Subcutaneous abdominal adipose tissue (tissue), 5 donors: Measurements from ENCODE around the gene ACSF2.
"Not testable (repeated sequence)": the region's sequence is repeated elsewhere in the genome, so short reads cannot be mapped to it uniquely, and the experiment has no call there.

Experiments used
- H3K27ac ChIP-seq: one replicate; pipeline ENCODE4 v1.7.0; 2013; ENCODE audit warnings: low read depth, mild to moderate bottlenecking, inconsistent platforms, low read length, moderate library complexity
- H3K27me3 ChIP-seq, 5 donors: one replicate each; pipeline ENCODE4 v1.7.0; 2013; ENCODE audit warnings: low read length in 5 of 5, inconsistent platforms in 1 of 5; ENCODE audit not compliant: control insufficient read depth in 5 of 5, insufficient read depth in 4 of 5
- H3K36me3 ChIP-seq, 5 donors: one replicate each; pipeline ENCODE4 v1.7.0; 2013; ENCODE audit warnings: low read length in 5 of 5; ENCODE audit not compliant: control insufficient read depth in 5 of 5, insufficient read depth in 5 of 5
- H3K4me1 ChIP-seq, 5 donors: one replicate each; pipeline ENCODE4 v1.7.0; 2013; ENCODE audit warnings: low read length in 5 of 5, mild to moderate bottlenecking in 3 of 5, moderate library complexity in 1 of 5; ENCODE audit not compliant: control insufficient read depth in 5 of 5, insufficient read depth in 5 of 5
- H3K4me3 ChIP-seq, 5 donors: one replicate each; pipeline ENCODE4 v1.7.0; 2013; ENCODE audit warnings: low read length in 5 of 5, low read depth in 1 of 5
- H3K9ac ChIP-seq, 5 donors: one replicate each; pipeline ENCODE4 v1.7.0; 2013; ENCODE audit warnings: low read length in 5 of 5, mild to moderate bottlenecking in 4 of 5, moderate library complexity in 3 of 5
- H3K9me3 ChIP-seq, 5 donors: one replicate each; pipeline ENCODE4 v1.7.0; 2013; ENCODE audit warnings: low read length in 5 of 5; ENCODE audit not compliant: control insufficient read depth in 5 of 5
- donor health status: healthy.
- donor health status: healthy.
- donor health status: healthy.
- donor health status: healthy.
- donor health status: healthy.

ACSF2 gene

DNA sequence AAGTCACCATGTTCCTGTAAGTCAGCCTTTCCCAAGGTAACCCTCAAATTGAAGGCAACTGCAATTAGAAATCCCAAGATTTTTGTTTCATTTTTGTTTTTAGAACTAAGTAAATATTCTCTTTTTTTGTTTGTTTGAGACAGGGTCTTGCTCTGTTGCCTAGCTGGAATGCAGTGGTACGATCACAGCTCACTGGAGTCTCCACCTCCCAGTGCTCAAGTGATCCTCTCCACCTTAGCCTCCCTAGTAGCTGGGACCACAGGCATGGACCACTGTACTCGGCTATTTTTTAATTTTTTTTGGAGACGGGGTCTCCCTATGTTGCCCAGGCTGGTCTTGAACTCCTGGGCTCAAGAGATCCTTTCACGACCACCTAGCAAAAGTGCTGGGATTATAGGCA, 18.1 kb upstream of the ACSF2 start:
- H3K36me3 ChIP-seq, result no peaks in the 10 kb centered on the region
- H3K9ac ChIP-seq, result no peak overlapping the region
- no peaks in the 10 kb centered on the region for H3K27me3 ChIP-seq
- H3K9me3 ChIP-seq, result no peaks in the 10 kb centered on the region
- peaks cover 0 to 5% (median 0%) of the 10 kb centered on the region in 5 donors for H3K4me1 ChIP-seq
- no peak overlapping the region for H3K27ac ChIP-seq
- no peak overlapping the region for H3K4me3 ChIP-seq

GRCh38 chr17:50412188-50412732, 13.8 kb upstream of the ACSF2 start:
- Histone ChIP-seq H3K9ac (no peak overlapping the region), H3K4me3 (no peak overlapping the region), H3K27me3 (no peaks in the 10 kb centered on the region), H3K4me1 (no peaks in the 10 kb centered on the region), H3K9me3 (no peaks in the 10 kb centered on the region), H3K36me3 (no peaks in the 10 kb centered on the region), H3K27ac (no peak overlapping the region)

DNA sequence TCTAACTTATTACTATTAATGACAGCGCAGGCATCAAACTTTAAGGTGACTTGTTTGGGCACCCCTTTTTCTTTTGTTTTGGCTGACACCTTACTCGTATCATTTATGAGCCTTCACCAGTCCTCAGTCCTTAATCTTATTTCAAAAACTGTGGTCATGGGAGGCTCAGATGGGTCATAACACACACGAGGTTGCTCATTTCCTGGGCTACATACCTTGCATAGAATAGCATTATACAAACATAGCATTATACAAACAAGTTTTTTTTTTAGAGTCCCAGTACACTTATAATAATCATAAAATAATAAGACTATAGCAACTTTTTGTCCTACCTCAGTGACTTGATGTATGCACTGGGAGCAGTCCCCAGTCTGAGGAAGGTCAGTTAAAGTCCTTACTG, 11.2 kb upstream of the ACSF2 start:
- H3K36me3 ChIP-seq, result no peaks in the 10 kb centered on the region
- H3K9me3 ChIP-seq, result no peaks in the 10 kb centered on the region
- H3K4me1 ChIP-seq, result no peaks in the 10 kb centered on the region
- H3K9ac ChIP-seq, result no peak overlapping the region
- H3K27ac ChIP-seq, result no peak overlapping the region
- no peaks in the 10 kb centered on the region for H3K27me3 ChIP-seq
- no peak overlapping the region for H3K4me3 ChIP-seq

DNA sequence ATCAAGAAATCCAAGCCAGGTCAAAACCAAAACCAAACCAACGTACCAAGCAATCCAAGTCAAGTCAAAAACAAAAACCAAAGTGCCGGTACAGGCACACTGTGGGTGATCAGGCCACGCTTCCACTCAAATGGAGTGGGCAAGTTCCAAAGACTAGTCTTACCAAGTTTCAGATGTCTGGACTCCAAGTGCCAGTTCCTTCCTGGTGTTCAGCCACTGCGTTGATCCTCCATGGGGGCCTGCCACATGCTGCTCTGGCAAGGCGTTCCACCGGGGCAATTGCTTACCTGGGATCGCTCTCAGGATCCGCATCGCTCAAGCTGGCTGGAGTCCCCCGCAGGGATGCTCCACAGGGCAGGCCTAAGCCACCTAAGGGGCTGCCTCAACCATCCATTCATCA, 6.4 kb upstream of the ACSF2 start:
- H3K27ac ChIP-seq, H3K27me3 ChIP-seq, H3K36me3 ChIP-seq, H3K9me3 ChIP-seq, H3K4me3 ChIP-seq, H3K9ac ChIP-seq: not testable (repeated sequence)
- H3K4me1 ChIP-seq, result peaks cover 8 to 34% (median 29%) of the 10 kb centered on the region in 5 donors

DNA sequence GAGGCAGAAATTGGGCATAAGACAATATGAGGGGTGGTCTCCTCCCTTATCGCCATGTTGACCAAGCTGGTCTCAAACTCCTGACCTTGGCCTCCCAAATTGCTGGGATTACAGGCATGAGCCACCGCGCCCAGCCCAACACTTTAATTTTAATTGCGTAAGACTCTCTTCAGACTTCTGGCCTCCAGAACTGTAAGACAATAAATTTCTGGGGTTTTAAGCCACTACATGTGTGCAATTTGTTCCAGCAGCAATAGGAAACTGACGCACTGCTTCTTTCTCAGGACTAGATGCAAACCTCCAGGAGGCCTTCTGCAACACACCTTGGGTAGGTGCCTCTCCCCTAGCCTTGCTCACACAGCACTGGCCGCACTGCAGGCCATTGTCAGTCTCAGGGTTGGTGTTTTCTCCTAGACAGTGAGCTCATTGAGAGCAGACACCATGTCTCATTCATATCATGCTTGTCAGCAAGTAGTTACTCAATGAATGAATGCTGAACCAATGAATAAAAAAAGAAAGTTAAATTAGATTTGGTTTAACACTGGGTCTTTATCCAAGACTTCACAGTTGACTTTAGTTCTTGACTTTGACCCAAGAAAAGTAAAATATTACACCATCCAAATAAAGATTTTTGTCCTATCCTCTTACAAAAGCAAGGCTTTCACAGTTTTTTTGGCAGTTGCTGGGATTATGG, 5.5 kb upstream of the ACSF2 start:
- no peaks in the 10 kb centered on the region for H3K9me3 ChIP-seq
- H3K27me3 ChIP-seq, result no peaks in the 10 kb centered on the region
- peak overlapping the region in 2 of 5 donors; percentile 34 to 48 for H3K4me3 ChIP-seq
- no peaks in the 10 kb centered on the region for H3K36me3 ChIP-seq
- H3K27ac ChIP-seq, result peak overlapping the region; percentile 89
- no peak overlapping the region for H3K9ac ChIP-seq
- peaks cover 11 to 43% (median 39%) of the 10 kb centered on the region in 5 donors for H3K4me1 ChIP-seq

- Histone ChIP-seq H3K36me3 (no peaks in the 10 kb centered on the region), H3K9ac (peak overlapping the region; percentile 26 to 56 (median 41)), H3K4me1 (peaks cover 11 to 48% (median 42%) of the 10 kb centered on the region in 5 donors), H3K4me3 (peak overlapping the region; percentile 15 to 48 (median 35)), H3K9me3 (no peaks in the 10 kb centered on the region), H3K27me3 (no peaks in the 10 kb centered on the region), H3K27ac (peak overlapping the region; percentile 89)
Observed at GRCh38 chr17:50421308-50422051, 4.5 kb upstream of the ACSF2 start.

DNA sequence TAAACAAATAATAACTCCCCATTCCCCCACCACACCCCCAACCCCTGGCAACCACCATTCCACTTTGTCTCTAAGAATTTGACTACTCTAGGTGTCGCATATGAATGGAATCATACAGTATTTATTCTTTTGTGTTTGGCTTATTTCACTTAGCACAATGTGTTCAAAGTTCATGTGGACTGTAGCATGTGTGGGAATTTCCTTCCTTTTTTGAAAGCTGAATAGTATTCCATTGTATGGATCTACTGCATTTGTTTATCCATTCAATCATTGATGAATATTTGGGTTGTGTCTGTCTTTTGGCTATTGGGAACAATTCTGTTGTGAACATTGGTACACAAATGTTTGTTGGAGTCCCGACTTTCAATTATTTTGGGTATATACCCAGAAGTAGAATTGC, 3.3 kb upstream of the ACSF2 start:
- no peak overlapping the region for H3K9ac ChIP-seq
- H3K36me3 ChIP-seq, result no peaks in the 10 kb centered on the region
- H3K27me3 ChIP-seq, result no peaks in the 10 kb centered on the region
- H3K4me3 ChIP-seq, result no peak overlapping the region
- no peak overlapping the region for H3K27ac ChIP-seq
- no peaks in the 10 kb centered on the region for H3K9me3 ChIP-seq
- peaks cover 20 to 60% (median 55%) of the 10 kb centered on the region in 5 donors for H3K4me1 ChIP-seq

DNA sequence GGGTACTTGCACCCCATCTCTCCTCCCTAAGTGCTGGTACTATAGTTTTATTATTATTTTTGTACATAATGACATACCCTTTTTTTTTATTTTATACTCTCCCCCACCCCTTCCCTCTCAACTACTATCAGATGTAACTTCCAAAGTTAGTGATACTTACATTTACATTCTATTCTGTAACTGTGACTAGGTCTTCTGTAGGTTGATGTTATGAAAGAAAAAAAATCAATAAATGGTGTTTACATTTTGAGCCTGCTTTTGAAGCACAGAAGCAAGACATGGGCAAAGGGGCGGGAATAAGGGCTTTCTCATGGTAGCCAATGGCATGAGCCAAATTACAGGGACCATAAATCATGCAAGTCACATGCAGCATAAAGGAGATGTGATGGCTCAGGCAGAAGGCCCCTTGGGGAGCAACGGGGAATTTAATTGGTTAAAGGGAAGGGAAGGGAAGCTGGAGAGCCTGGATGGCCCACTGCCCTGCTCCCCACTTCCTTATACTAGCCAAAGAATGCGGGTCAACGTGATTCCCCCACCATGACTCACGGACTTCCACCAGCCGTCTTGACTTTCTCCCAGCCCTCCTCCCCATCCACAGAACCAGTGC, 2.4 kb upstream of the ACSF2 start:
- peak overlapping the region in 1 of 5 donors; percentile 19 for H3K9ac ChIP-seq
- no peaks in the 10 kb centered on the region for H3K27me3 ChIP-seq
- H3K4me3 ChIP-seq, result no peak overlapping the region
- H3K9me3 ChIP-seq, result no peaks in the 10 kb centered on the region
- peaks cover 20 to 67% (median 62%) of the 10 kb centered on the region in 5 donors for H3K4me1 ChIP-seq
- peak overlapping the region; percentile 89 for H3K27ac ChIP-seq
- H3K36me3 ChIP-seq, result no peaks in the 10 kb centered on the region

- Histone ChIP-seq H3K4me1 (peaks cover 20 to 73% (median 69%) of the 10 kb centered on the region in 5 donors), H3K4me3 (no peak overlapping the region), H3K36me3 (peaks cover 0 to 2% (median 0%) of the 10 kb centered on the region in 5 donors), H3K9me3 (no peaks in the 10 kb centered on the region), H3K27ac (peak overlapping the region; percentile 89), H3K9ac (peak overlapping the region in 4 of 5 donors; percentile 14 to 78 (median 34)), H3K27me3 (no peaks in the 10 kb centered on the region)
Observed at GRCh38 chr17:50424246-50424995, 1.6 kb upstream of the ACSF2 start.
